GM19240 (cell line): ENCODE results near the gene SLC25A29.

Experiments used
- DNase-seq: peaks from one replicate; pipeline ENCODE4 v3.0.0; 2011; ENCODE audit warnings: low spot score; ENCODE audit not compliant: insufficient read length

SLC25A29 gene

DNA sequence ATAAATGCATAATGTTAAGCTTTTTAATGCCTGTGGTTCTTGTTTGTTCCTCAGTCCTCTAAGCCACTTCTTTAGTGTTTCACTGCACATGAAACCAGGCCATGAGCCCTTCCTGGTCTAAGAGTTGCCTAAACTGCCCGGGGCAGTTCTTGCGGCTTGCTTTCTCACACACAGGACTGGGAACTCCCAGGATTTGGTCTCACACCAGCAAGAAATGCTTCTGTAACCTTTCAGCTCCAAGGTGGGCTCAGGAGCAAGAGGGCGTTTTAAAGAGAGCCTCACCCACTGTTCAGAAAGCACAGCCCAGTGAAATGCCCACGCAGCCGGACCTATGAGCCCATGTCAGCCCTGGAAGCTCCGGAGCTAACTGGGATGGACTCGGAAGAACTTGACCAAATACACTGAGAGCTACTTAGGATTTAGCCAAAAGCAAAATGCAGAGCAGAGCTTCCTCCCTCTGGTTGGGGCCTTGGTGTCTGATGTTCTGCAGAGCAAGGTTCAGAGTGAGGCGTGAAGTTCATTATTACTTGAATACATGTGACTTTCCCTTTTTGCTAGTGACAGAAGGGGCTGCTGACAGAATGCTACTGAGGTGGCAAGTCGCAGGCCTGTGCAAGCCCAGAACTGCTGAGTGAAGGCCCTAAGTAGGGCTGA lies 23.4 kb downstream of the SLC25A29 start:
- DNase-seq, result no peak

DNA sequence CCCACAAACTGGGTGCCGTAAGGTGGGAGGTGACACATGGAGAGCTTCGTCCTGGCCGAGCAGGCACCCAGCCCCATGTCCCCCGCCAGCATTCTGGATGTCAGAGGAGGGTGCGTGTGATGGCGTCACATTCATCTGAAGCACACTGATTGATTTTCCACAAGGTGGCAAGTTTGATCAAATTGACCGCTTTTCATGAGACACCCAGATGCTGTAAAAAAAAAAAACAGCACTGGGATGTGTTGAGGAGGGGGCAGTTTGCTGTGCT lies 24.2 kb downstream of the SLC25A29 start:
- DNase-seq, result no peak

DNA sequence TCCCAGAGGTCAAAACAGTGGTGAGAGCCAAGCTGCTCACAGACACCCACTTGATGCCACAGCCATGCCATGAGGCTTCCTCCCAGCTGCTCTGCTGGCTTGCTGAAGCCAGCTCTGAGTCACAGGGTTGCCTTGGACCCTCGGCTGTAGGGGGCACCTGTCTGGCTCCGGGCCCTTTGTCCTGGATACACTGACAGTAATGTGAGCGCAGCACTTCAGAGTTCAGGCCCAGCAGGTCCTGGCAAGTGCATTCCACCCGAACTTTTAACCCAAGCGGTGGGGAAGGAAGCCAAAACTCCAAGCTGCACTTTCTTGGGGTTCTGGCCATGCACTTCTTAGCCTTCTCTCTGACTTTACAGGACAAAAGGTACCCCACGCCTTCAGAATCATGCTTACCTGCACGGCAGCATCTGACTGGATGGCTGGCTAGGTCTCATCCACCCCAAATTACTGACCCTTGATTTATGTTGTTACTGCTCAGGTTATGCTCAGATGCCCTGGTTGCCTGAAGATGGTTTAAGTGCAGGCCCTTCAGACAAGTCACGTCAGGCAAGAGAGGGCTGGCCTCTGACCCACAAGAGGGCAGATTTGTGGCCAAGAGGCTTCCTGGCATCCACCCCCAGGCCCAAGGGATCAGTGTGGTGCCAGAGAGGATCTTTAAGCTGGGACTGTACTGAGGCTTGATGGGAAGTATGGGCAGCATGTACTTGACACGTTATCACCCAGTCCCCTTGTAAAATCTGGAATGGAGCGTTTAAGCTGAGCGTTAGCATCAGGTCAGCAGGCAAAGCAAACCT lies 24.8 kb downstream of the SLC25A29 start:
- no peak for DNase-seq

DNA sequence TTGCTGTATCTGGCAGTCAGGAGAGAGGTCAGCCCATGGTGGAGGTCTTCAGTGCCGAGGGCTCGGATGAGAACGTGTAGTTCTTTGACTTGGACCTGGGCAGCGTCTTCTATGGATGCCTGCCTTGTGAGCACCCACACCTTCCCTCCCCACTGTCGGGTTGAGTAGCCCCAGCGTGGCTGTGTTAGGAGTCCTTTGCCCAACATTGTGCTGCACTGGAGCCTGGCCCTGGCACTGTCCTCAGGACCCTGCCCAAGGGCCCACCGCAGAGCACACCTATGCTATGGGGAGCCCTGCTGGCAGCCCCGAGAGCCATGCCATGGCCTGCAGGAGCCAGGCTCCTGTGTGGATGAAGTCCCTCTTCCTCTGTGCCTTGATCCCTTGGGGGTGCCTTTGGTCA lies 26.7 kb downstream of the SLC25A29 start:
- DNase-seq, result no peak

DNA sequence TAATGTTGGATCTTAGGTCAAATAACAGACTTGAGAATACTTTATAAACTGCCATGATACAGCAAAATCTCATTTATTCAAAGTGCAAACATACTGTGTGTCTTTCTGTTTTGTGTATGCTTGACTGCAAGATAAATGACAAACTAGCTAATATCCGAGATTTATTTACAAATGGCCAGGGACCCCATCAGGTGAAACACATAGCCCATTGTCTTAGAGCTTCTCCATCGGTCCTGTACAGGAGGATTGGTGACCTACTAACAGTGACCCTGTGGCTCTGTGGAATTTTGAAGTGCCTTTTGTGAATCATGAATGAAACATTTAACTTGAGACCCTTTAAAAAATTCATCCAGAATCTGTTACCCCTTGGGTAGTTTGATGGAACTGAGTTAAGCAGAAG lies 27.1 kb downstream of the SLC25A29 start:
- no peak for DNase-seq

DNA sequence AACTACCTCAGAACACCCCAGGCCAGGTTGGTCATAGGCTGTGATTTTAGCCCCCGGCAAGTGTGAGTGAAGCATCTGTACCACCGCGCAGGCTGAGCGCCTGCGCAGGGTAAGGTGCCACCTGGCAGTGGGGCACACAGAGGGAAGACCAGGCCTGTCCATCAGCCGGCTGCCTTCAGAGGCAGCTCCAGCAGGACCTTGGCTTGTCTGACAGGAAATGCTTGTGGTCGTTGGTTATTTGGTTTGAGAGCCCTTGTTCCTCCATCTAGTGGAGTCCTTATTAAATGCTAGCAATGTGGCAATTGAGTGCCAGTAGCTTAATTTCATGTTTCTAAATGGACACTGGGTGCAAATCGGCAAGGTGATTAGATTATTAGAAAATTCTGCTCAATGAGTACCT lies 27.5 kb downstream of the SLC25A29 start:
- DNase-seq, result no peak

DNA sequence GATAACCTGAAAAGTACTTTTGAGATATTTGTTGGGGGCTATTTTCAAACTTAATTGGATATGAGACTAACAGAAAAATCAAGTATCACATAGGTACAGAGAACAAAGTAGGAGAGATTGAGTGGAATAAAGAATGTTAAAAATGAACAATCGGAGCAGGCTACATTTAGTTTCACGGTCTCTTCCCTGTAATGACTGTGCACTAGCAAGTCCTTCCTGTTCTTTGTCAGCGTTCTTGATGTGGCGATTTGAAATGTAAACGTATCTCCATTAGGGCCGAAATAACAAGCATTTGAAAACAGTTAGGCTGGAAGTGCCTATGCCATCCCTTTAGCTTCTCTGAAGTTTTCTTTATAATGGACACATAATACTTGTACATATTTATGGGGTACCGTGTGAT lies 31.0 kb downstream of the SLC25A29 start:
- no peak for DNase-seq

DNA sequence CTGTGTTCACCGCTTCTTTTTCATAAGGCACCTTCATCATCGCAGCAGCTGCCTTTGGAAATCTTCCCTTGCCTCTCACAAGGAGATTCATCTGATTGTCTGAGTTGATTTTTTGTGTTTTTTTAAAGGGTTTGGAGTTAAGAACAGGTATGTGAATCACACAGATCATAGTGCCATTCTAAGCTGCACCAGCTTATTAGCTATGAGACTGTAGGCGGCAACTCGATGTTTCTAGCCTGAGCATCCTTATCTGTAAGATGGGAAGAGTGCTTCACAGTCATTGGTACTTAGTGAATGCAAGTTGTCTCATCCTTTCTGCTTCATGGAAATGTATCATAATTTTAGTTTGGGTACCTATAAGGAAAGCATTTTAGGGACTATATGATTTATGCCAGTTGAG lies 32.0 kb downstream of the SLC25A29 start:
- no peak for DNase-seq

DNA sequence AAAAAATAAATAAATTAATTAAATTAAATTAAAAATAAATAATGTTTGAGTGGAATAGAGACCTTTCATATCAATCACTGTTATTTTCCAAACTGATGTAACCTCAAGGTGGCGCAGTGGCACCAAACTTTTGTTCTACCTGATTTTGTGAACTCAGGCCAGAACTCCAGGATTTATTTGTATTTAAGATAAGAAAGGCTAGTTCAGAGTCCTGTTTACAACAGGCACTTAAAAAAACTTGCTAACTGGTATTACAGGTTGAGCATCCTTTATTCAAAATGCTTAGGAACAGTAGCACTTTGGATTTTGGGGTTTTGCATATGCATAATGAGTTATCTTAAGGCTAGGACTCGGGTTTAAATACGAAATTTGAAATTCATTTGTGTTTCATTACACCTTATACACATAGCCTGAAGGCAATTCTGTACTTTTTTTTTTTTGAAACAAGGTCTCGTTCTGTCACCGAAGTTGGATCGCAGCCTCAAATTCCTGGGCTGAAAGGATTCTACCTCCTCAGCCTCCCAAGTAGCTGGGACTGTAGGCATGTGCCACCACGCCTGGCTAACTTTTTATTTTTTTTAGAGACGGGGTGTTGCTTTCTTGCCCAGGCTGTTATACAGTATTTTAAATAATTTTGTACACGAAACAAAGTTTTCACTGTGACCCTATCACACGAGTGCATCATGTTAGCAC lies 34.9 kb downstream of the SLC25A29 start:
- no peak for DNase-seq

DNA sequence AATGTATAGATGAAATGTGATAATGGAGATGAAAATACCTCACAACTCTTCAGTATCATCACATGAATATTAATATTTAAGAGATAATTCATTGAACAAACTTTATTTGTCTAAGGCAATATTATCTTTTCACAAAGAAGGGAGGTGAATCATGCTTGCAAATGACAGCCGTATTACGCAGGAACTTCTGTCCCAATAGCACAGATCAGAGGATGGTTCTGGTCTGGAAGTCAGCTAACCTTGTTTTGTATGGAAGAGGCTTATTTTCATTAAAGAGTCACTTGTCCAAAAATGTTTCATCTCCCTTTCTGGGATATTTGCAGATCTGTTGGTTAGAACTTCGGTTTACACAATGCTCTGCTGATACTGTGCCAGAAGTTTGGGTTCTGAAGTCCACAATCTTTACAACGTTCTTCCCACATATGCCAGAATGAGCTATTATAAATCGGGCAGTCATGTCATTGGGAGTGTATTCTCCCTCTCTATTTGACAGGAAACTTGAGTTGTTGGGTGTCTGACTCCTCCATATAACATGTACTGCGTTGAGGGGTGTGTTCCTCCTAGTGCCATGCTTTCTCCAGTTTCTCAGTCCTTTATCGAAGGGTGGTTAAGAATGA lies 37.5 kb downstream of the SLC25A29 start:
- DNase-seq, result no peak

DNA sequence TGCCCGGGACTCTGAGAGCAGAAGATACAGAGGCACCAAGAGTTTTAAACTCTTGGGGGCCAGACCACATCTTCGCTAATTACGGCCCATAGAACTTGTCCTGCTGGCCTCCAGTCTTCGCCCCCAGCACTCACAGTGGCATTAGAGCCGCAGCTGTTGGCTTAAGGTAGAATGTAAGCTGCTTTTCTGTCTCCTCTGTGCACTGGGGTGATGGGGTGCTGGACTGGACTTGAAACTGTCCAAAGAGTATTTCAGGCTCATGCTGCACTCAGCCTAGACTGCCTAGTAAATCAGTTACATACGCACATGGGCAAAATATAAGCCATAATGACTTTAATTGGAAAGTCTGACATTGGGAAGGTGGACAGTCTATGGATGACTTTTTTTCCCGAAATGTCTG lies 38.3 kb downstream of the SLC25A29 start:
- DNase-seq, result no peak

DNA sequence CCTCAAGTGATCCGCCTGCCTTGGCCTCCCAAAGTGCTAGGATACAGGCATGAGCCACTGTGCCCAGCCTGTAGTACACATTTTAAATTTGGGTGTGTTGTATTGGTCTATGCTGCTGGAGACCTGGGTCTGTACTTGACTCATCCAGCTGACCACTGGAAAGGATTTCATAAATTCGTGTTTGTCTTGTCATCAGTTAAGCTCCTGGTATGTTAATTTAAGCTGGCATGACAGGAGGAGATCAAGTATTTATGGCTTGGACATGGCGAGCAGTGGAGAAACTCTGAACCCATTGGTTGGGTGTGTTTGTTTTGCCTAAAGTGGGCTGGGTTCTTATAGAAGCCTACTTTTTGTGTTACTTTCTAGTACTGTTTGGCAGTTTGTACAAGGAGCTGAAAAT lies 43.1 kb downstream of the SLC25A29 start:
- no peak for DNase-seq

DNA sequence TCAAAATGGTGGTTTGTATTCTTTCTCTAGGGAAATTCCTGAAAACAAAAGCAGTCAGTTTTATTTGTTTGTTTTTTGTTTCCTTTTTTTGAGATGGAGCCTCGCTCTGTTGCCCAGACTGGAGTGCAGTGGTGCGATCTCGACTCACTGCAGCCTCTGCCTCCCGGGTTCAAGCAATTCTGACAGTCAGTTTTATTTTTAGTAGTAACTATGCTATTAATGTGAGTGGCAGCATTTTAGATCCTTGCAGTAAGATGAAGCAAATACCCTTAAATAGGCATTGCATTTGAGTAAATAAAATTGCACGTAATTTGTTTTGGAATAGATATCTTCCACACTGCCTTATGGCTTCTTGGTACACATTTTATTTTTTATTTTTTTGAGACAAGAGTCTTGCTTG lies 43.7 kb downstream of the SLC25A29 start:
- no peak for DNase-seq

DNA sequence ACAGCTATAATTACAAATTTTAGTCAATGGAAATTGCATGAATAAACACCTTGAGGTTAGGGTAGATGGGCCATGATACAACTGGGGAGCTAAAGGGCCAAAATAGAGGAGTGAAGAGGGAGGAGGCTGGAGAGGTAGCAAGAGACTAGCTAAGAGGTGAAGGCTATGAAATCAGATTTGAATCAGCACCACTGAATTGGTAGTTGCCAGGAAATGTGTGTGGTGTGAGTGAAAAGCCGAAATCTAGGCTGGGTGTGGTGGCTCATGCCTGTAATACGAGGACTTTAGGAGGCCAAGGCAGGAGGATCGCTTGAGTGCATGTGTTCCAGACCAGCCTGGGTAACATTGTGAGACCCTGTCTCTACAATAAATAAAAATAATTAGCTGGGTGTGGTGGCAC lies 44.6 kb downstream of the SLC25A29 start:
- DNase-seq, result no peak

DNA sequence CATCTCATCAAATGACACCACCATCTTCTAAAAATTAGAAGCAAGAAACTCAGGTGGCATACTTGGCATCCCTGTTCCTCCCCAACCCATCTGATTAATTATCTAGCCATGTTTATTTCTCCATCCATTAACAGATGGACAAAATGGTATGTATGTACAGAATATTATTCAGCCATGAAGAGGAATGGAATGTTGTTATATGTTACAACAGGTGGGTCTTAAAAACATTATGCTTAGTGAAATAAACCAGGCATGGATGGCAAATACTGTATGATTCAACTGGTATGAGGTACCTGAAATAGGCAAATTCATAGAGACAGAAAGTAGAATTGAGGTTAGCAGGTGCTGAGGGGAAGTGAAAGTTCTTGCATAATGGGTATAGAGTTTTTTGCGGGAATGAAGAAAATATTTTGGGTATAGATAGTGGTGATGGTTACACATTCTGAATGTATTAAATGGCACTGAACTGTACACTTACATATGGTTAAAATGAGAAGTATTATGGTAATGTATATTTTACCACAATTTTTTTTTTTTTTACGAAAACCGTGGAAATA lies 49.8 kb downstream of the SLC25A29 start:
- DNase-seq, result no peak

DNA sequence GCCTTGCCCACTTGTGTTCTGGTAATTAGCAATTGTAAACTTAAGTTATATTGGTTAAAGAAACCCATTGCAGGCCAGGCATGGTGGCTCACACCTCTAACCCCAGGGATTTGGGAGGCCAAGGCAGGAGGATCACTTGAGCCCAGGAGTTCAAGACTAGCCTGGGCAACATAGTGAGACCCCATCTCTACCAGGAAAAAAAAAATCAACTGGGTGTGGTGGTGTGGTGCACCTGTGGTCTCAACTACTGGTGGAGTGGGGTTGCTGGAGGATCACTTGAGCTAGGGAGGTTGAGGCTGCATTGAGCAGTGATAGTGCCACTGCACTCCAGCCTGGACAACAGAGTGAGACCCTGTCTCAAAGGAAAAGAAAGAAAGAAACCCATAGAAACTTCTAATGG lies 53.6 kb downstream of the SLC25A29 start:
- DNase-seq, result no peak

DNA sequence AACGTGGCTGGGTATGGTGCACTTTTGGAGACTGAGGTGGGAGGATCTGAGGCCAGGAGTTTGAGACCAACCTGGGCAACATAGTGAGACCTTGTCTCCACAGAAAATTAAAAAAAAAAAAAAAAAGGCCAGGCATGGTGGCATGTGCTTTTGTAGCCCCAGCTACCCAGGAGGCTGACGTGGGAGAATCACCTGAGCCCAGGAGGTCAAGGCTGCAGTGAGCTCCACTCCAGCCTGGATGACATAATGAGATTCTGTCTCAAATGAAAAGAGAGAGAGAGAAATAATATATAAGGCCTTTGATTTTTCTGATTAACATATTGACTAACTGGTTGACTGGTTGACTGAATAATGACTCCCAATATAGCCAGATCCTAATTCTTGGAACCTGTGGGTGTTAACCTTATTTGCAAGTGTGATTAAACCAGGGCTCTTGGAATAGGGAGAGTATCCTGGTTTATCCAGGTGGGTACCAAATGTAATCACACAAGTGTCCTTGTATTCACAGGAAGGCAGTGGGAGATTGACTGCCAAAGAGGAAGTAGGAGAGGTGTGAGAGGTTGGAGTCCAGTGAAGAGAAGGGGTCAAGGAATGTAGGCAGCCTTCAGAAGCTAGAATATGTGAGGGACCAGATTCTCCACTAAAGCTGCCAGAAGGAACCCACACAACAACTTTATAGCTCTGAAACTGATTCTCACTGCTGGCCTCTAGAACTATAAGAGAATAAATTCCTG lies 55.3 kb downstream of the SLC25A29 start:
- DNase-seq, result no peak

DNA sequence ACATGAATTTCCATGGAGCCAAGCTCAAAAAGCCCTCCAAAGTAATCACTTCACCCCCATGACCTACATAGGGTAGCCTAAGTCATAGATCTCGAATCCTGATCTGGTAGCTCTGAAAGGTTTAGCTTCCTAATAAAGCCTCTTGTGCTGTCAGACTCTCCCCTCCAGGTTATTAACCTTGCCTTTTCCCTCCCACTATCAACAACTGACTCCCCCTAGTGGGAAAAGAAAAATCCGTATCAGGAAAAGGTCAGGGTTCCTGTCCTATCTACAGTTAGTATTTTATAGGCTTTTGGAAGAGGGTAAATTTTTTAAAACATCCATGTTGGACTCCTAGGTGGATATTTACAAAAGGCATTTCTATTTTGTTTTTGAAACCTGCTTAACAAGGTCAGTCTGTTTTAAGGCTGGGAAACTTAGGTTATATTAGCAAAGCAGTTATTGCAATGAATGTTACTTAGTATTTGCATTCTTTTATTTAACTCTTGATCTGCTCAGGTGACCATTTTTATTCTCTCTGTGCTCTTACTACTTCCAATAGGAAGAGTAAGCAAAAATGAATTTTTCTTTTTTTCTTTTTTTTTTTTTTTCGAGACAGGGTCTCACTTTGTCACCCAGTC lies 59.3 kb downstream of the SLC25A29 start:
- DNase-seq, result no peak

DNA sequence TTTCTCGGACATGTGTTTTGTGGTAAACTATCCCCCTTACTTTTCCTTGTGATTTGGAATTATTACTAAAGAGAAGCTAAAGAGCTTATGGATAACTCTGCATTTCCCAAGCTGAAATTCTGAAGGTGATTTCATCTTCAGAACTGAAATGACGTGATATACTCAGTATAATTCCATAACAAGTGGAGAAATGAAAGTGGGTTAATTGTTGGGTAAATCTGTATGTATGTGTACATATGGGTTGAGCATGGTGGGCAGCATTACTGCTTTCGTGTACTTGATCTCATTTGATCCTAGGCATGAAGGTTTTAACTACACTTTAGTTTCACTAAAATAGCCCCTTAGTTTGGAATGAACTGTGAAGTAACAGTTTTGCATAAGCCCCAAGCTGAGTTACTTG lies 63.2 kb downstream of the SLC25A29 start:
- DNase-seq, result no peak

DNA sequence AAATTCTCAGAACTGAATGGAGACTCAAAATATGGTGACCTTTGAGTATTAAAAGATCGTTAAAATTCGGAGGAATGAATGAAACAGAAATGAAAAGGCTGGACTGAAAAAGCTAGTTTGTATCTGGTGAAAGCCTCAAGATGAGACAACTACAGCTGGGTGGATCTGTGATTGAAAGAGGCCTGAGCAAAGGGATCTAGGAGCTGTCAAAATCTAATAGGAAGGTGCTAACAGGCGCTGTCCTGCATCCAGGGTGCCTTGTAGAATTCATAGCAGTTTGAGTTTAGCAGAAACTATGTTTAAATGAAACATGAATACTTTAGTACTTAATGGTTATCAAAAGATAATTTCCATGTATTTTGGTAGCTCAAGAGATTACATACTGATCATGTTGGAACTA lies 65.0 kb downstream of the SLC25A29 start:
- DNase-seq, result no peak
